Limb (tissue), 2 donors: ENCODE measurements around the gene C12orf57.
A peak's percentile ranks its signal among the peaks of the same experiment; 100 is the strongest.

Source experiments
- DNase-seq, 2 donors: peaks; one replicate each; pipeline ENCODE4 v3.0.0-alpha.2; 2016; ENCODE audit errors: extremely low spot score in 2 of 2

Gene C12orf57

DNA sequence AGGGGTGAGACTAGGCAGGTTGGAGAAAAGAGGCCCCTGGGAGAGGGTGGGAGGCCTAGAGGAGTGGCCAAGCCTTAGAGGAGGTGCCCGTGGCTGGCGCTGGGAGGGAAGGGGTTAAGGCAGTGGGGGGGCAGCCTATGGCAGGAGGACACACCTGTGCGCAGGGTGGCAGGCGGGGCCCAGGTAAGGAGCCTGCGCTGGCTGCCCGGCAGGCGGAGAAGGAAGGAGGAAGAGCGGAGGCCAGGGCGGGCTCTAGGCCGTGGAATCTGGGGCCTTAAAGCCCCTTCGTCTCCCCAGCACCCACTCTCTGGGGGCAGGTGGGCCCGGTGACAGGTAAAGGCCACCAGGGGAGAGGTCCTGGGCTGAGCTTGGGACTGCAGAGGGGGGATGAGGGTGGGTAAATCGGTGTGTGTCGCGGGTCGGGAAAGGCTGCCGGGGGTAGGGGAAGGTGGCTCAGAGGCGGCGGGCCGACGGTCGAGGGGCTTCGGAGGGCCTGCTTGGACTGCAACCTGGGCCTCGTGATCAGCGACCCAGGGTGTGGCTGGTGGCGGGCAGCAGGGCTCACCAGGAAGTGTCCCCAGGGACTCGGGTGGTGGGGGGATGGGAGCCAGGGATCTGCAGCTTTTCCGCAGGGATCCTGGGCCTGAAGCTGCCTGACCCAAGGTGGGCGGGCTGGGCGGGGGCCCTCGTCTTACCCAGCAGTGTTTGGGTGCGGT, 19.4 kb downstream of the C12orf57 start:
- DNase-seq: peak in 1 of 2 donors; percentile 62

DNA sequence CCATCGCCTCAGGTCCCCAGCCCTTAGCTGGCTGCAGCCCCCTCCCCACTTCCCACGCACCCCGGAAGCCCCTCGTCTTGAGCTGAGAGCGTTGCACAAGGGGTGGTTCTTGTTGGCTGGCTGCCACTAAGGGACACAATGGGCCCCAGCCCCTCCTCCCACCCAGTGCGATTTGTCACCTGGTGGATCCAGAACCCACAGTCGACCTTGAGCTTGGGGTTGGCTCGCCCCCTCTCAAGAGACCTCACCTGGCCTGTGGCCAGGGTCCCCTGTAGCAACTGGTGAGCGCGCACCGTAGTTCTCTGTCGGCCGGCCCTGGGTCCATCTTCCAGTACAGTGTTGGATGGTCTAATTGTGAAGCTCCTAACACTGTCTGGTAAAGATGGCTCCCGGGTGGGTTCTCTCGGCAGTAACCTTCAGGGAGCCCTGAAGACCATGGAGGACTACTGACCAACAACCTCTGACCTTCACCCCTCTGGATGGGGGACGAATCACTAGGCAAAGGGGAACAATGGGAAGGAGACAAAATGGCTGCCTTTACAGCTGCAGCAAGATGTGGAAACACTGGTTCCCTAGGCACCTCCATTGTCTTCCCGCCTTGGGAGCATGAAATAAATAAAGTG, 20.1 kb downstream of the C12orf57 start:
- DNase-seq: peak in 1 of 2 donors; percentile 45

DNA sequence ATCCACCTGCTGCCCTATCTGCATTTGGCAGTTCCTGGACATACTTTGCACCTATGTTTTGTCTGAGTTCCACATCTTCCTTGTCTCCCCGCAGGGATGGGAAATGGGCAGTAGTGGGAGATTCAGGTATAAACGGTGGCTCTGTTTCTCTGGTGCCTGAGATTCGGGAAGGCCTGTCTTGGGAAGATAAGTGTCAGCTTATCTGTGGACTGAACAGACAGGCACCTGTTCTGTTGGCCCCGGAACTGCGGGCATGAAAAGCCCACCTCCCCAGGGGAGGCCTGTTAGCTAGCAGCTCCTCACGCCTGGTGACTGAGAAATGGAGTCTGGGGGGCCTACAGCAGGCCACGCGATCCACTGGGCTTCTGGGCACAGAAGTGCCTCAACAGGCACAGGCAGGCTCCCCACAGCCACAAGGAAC, 20.8 kb downstream of the C12orf57 start:
- DNase-seq: peak in 1 of 2 donors; percentile 37

DNA sequence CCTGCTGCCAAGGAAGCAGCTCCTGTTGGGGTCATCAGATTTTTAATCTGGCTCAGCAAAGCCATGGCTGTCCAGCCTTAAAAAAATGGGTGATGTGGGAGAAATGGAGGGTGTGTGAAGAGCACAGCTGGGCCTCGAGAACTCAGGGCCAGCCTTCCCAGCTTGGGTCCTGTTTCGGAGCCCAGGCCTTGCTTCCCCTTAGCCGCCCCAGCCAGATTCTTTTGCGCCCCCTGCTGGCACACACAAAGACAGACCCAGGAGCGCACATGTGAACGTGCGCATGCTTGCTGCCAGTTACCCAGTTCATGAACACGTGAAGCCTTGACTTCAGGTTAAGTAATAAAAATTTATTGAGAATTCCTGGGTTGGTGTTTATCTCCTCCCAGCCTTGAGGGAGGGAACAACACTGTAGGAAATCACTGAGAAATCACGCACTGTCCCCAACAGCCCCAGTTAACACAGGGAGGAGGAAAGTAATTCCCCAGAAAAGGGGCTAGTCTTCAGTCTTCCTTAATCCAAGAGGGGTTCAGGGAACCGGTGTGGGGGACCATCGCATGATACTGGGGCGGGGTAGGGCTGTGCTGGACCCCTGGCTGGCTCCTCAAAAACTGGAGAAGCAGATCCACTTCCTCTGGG, 21.3 kb downstream of the C12orf57 start:
- DNase-seq: peak; percentile 83 to 89

DNA sequence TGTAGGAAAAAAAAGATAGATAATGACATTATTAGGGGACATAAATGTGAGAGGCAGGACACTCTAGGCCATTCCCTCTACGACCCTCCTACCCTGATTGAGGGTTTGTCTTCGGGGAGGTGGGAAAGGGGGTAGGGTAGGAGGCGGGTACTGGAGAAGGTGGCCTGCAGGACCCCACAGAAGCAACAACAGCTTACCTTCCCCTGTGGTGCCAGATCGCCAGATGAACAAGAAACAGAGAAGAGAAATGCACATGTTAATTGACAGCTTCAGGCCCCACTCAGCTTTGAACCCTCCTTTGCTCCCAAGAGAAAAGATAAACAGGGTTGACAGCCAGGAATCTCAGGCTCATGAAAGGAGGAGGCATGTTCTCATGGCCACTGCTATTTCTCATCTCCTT, 21.9 kb downstream of the C12orf57 start:
- peak in 1 of 2 donors; percentile 20 for DNase-seq

DNA sequence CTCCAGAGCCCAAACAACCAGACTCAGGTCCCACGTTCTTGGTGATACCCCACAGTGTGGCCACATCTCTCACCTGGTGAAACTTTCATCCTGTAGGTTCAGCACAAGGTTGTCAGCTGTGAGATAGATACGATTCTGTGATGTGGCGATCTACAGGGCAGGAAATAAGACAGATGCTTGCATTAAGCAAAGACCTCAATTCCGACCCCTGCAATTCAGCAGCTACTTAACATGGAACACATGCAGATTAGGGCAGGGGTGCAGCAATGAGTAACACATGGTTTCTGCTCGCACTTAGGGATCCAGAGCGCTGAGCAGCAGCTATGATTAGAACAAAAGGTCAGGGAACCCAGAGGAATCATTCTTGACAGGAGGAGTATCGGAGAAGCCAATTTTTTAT, 22.5 kb downstream of the C12orf57 start:
- DNase-seq: peak in 1 of 2 donors; percentile 15

DNA sequence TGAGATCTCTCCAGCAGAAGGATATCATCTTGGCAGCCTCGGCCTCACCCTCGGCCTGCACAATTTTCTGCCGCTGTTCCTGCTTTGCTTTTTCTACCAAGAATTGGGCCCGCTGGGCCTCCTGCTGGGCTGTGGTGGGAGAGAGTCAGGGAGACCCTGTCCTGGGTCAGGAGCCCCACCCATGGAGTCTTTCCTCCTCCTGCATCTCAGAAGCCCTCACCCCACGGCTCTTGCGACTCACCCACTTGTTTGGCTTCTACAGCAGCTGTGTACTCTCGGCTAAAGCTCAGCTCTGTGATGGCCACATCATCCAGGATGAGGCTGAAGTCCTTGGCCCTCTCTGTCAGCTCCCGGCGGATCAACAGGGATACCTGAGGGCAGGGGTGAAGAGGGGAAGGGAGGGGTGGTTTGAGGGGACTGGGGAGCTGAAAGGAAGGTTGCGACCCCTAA, 23.9 kb downstream of the C12orf57 start:
- DNase-seq: no peak

DNA sequence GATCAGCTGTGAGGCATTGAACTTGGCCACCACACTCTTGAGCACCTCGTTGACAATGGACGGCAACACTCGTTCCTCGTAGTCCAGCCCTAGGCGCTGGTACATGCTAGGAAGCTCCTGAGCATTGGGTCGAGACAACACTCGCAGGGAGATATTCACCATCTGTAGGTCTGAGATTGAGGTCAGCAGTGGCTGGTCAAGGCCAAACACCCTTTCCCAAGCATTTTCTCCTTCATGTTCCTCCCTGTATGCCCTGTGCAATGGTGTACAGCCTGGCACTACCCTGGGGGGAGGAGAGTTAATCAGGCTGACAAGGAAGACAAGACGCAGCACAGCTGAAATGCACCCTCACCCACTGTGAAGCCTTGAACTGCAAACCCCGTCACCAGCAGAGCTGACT, 24.6 kb downstream of the C12orf57 start:
- DNase-seq: no peak

DNA sequence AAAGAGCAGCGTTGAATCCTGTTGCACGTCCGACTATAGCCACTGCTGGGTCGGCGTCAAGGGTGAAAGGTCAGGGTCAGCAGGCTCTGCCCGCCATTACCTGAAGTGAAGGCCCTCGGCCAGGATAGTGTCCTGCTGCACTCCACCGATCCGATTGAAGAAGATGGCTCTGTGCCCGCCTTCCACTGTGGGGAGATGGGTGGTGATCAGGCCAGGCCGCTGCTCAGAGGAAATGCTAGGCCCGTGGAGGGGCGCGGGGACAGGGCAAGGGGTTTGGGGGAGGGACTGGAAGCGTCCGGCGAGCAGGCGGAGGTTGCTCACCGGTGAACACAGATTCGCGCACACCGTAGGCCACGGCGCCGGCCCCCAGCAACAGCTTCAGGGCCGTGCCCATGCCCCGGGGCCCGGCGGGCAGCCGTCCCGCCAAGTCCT, 26.3 kb downstream of the C12orf57 start:
- no peak for DNase-seq

DNA sequence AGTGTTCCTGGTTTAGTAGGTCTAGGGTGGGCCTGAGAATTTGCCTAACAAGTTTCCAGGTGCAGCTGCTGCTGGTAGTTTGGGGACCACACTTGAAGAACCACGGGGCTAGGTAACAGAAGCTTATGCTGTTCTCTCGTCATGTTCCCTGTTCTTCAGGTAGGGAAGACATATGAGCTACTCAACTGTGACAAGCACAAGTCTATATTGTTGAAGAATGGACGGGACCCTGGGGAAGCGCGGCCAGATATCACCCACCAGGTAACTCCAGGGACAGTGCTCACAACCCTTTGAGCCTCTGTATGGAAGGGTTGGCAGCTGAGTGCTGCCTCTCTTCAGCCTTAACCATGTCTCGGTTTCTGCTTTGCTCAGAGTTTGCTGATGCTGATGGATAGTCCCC, 30.4 kb downstream of the C12orf57 start:
- DNase-seq: no peak

DNA sequence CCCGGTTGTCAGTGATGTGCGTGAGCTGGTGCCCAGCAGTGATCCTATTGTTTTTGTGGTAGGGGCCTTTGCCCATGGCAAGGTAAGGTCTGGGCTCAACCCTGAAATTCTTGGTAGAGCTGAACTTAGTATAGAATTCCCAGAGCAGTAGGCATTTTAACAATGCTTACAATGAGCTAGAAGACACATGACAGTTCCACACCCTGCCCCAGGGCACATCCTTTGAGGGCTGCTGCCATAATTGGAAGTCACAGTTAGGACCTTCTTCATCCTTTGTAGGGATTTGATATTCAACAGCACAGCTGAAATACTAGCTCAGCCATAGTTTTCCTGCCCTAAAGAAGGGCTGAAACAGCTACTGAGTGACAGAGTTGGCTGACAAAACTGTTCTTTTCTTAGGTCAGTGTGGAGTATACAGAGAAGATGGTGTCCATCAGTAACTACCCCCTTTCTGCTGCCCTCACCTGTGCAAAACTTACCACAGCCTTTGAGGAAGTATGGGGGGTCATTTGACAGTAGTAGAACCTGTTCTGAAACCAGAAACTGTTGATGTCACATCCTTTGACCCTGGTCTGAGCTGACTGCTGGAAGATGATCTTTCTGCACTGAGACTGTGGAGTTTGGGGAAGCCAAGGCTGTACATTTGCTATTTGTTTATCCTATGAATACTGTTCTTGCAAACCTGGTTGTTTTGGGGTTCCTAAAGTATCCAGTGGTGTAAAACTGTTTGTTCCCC, 31.6 kb downstream of the C12orf57 start:
- no peak for DNase-seq

DNA sequence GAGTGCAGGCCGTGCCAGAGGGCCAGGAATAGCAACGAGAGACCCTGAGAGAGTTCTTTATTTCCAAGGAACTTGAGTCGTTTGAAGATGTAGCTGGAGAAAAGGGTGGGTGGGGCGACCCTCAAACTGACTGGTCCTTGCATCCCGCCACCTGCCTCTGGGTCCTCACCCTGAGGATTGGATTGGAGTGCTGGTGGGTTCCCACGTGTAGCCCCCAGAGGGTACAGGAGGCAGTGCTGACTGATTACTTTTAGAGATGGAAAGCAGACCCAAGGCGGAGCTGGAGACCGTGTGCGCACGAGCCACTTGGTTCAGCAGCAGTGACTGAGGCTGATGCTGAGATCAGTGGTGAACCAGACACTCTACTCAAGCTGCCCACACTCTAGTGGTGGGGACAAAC, 33.8 kb downstream of the C12orf57 start:
- no peak for DNase-seq

DNA sequence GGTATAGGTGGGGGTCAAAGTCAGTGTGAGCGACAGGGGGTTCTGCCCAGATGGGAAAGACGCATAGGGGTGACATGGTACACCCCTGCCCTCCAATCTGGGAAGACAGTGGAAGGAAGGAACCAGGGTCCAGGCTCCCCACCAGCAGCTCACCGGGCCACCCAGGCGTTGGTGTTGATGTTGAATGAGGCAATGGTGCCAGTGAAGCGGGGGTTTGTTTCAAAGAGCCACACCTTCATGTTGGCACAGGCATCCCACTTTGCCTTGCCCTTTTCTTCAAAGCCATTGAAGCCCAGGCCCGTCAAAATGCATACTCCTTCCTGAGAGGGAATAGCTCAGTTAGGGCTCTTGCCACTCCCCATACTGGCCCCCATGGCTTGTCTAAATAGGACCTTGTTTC, 34.4 kb downstream of the C12orf57 start:
- no peak for DNase-seq

DNA sequence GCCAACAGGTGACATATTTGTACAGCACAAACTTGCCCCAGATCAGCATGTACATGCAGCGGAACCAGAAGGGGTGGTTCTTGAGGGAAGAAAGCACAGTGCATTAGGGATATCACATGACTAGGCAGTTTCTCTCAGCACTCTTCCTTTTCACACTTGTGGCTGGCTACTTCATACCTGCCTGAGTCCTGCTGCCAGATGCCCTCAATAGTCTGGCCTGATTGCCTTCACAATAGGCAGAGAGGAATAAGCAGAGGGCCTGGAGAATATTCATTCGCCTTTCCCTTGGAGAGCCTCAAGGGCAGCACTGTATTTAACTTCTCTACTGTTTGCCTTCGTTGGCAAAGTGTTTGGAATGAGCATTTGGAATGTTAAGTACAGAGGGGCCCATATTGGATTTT, 34.8 kb downstream of the C12orf57 start:
- no peak for DNase-seq

DNA sequence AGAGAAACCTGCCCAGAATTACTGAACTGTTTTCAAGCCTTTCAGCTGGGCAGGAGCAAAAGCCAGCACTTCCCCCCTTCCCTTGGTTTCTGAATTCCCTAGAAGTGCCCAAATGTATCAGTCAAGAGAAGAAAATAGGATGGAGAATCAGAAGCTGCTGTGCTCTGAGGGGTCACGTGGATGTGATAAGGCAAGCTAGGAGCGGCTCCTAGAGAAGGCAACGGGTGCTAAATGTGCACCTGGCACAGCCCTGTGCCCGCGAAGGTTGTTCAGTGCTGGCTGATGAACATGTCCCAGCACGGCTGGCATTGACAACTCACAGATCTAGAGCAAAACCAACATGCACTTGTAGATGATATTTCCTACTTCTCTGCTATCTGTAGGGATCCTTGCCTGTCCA, 35.2 kb downstream of the C12orf57 start:
- no peak for DNase-seq

DNA sequence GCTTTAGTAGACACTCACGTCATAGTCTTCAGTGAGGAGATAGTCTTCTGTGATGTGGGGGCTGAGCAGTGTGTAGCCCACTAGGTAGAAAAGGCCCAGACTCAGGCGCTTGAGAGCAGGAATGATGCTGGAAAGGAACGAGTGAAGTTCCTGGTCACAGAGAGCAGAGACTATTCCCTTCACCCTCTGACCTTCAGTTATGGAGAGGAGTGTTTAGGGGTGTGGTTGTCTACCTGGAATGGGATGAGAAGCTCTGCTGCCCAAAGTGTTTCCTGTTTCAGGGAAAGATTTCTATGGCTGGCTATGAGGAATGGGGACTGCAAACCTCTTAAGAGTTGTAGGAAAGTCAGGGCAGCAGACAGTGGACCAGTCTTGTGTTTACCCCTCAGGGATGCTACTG, 35.6 kb downstream of the C12orf57 start:
- no peak for DNase-seq

DNA sequence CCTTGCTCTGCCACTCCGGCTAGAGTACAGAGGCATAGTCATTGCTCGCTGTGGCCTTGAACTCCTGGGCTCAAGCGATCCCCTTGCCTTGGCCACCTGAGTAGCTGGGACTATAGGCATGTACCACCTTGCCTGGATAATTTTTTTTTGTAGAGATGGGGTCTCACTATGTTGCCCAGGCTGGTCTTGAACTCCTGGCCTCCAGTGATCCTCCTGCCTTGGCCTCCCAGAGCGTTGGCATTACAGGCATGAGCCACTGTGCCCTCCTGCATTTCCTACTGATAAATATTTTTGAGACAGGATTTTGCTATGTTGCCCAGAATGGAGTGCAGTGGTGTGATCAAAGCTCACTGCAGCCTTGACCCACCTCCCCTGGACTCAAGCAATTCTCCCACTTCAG, 36.3 kb downstream of the C12orf57 start:
- DNase-seq: no peak

DNA sequence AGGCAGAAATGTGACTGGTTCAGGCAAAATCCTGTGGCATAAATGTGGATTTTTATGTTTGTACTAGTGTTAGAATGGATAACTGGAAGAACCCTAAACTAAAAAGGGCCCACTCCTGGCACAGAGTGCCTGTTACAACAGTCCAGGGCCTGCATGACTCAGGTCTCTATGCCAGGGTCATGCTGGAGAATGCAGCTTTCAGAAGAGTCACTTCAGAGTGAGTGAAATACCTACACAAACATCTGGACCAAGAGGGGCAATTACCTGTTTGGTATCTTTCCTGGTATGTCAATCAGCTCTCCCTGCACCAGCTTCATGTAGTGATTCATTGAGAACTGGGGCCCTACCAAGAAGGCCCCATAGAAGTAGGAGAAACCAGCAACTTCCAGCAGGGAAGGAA, 36.9 kb downstream of the C12orf57 start:
- no peak for DNase-seq

DNA sequence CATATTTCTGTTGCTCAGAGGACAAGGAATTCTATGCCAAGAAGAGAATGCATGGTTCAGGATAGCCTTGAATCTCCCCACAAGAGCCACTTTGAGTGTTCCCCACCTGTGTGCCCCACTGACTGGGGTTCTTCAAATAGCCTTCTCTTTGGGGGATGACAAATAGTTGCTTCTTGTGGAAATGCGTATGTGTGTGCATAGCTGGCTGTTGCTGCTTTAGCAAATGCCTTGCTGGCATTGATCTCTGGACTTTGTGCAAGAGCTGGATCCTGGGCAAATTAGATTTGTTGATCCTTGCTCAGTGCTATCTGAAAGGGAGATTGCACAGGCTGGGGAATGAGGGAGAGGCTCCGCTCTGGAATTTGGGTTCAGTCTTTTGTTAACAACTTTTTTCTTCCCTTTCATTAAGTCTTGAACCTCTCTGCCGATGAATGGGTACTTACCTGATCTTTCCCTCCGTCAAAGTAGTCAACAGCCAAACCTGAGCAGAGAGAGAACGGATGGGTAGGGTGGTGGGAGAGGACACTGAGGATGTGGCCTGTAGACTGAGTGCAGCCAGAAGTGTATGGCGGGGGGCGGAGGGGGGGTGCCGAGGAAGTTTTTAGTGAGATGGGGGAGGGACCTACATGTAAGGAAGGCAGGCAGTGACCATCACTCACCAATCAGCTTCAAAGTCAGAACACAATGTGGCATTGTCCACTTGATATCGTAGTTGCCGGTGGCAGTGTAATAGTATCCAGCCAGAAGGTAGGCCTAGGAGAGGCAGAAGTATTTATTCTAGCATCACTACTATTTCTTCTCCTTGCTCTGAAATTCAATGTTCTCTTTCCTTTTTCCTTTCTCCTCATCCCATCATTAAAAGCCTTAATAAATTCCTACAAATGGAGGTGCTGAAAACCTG, 37.6 kb downstream of the C12orf57 start:
- DNase-seq: no peak

DNA sequence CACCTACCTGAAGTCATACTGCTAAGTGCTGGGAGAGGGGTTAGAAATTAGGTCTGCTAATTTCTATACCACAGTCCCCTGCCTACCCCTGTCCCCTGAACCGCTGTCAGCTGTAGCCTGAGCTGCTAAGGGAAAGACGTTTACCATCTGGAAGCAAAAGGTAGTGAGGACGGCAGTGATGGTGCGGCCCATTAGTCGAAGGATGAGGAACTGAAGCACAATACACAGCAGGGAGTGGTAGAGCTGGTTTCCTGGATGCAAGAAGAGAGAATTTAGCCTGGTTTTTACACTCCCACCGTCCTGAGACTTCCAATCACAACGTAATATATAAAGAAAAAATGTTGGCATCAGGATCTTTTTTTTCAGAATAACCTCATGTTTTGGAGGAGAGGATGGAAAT, 38.7 kb downstream of the C12orf57 start:
- no peak for DNase-seq

DNA sequence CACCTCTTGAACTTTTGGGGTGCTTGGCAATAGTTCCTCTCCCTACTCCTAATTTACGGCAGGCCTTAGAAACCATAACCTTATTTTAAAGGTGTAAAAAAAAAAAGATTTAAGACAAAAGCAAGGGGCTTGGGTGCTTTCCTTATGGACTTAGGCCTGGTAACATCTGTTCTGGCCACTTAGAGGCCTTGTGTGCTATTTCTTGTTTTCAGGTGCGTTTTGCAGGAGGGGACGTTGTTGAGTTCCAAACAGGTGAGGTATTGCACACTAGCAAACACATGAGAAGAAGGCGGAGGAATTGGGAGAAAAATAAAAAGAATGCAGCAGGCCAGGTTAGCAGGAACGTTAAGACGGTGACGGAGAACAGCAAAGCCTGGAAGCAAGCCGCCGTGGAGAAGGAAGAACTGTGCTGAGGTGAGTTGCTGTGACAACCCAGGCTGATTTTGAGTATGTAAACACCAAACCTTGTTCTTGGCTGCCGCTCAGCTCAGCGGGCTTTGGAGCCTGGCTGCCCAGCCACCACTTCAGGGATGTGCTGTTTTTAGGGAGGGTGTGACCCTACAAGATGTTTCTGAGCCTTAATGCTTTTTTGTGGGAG, 44.2 kb downstream of the C12orf57 start:
- no peak for DNase-seq
